ENCODE results near the gene OSBPL7.

DNA sequence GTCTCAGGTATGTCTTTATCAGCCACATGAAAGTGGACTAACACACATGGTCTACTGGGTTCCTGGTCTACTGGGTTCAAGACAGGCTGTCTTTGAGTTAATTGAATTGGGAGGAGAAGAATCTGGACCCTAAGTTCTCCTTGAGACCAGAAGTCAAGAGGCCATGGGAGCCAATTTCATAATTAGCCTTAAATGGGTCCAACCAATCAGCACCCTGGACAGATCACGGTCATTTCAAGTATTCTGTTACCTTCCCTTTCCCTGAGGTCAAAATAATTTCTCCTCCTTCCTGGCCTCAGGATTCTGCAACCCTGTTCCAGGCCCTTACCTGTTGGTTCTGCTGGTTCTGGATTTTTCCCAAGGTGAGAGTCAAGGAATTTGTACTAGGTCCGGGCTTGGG is 23.8 kb downstream of the OSBPL7 start:
- TF ChIP-seq, protein P1, sequence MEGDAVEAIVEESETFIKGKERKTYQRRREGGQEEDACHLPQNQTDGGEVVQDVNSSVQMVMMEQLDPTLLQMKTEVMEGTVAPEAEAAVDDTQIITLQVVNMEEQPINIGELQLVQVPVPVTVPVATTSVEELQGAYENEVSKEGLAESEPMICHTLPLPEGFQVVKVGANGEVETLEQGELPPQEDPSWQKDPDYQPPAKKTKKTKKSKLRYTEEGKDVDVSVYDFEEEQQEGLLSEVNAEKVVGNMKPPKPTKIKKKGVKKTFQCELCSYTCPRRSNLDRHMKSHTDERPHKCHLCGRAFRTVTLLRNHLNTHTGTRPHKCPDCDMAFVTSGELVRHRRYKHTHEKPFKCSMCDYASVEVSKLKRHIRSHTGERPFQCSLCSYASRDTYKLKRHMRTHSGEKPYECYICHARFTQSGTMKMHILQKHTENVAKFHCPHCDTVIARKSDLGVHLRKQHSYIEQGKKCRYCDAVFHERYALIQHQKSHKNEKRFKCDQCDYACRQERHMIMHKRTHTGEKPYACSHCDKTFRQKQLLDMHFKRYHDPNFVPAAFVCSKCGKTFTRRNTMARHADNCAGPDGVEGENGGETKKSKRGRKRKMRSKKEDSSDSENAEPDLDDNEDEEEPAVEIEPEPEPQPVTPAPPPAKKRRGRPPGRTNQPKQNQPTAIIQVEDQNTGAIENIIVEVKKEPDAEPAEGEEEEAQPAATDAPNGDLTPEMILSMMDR (IDR thresholded peaks at IDR 0.05) = no peak
- no peak for TF ChIP-seq POLR2AphosphoS5 (IDR thresholded peaks at IDR 0.05)
- no peak for TF ChIP-seq POLR2A (IDR thresholded peaks at IDR 0.05)
